Left lung (tissue), 10 donors: ENCODE measurements around the gene GLYR1. TPM values are rescaled to one million over a fixed set of nuclear protein-coding genes. Genes with fewer than 3 reads are reported as not detected.
"Not testable (repeated sequence)": the region's sequence is repeated elsewhere in the genome, so short reads cannot be mapped to it uniquely, and the experiment has no call there.

Source experiments
- ATAC-seq: fragments of 200-7000 bp; cut with Tn5 transposase; one replicate; pipeline ENCODE4 v1.9.1; 2020; ENCODE audit warnings: moderate library complexity
- DNase-seq, 4 donors: peaks; one replicate each; pipeline ENCODE4 v3.0.0-alpha.2; 2013 to 2020
- H3K27ac ChIP-seq, 2 donors: fragments of 200-600 bp; sonication (generic) in 1 of 2; one replicate each; pipeline versions ENCODE4 v1.5.0 to v1.8.0; 2020 to 2021
- H3K27me3 ChIP-seq, 2 donors: fragments of 200-600 bp; sonication (generic) in 1 of 2; one replicate each; pipeline versions ENCODE4 v1.5.0 to v1.8.0; 2020 to 2021
- H3K36me3 ChIP-seq, 2 donors: fragments of 200-600 bp; sonication (generic) in 1 of 2; one replicate each; pipeline versions ENCODE4 v1.5.0 to v1.8.0; 2020 to 2021
- H3K4me1 ChIP-seq, 2 donors: fragments of 200-600 bp; one replicate each; pipeline ENCODE4 v1.8.0; 2021
- H3K4me3 ChIP-seq, 2 donors: fragments of 200-600 bp; sonication (generic) in 1 of 2; one replicate each; pipeline versions ENCODE4 v1.5.0 to v1.8.0; 2020 to 2021; ENCODE audit warnings: mild to moderate bottlenecking in 1 of 2
- H3K9me3 ChIP-seq, 2 donors: fragments of 200-600 bp; sonication (generic) in 1 of 2; one replicate each; pipeline versions ENCODE4 v1.5.0 to v1.8.0; 2020 to 2021
- CTCF ChIP-seq, 2 donors: fragments of 200-600 bp; sonication (generic) in 1 of 2; IDR thresholded peaks; one replicate each; pipeline versions ENCODE4 v1.5.0 to v1.8.0; 2021; ENCODE audit warnings: antibody characterized with exemption in 2 of 2
- intact Hi-C, 2 donors: fragments of 100-400 bp; cut with DNase I; formaldehyde crosslinking; loops; one replicate each; pipeline versions ENCODE4 v1.11.2 to v1.14.2; 2022
- polyA plus RNA-seq, 6 donors: library from polyadenylated mRNA; unstranded; fragments of 120-200 nt; gene quantifications; one replicate each; pipeline ENCODE4 v1.2.1, GENCODE V29; 2013; ENCODE audit not compliant: insufficient read length in 6 of 6
- total RNA-seq, 2 donors: library from RNA; stranded (reverse); fragmentation: NEBNext Ultra II Directional; extraction: Animal tissue kit (Norgen Biotek cat#: 25700); gene quantifications; one replicate each; pipeline ENCODE4 v1.2.1, GENCODE V29; 2021
- donor health status: DM: no; HTN: yes; CAD: no.
- donor health status: DM: no; HTN: no; CAD: no.

GLYR1 gene
- total and polyA plus RNA-seq, 8 donors: 65.2 to 128 (median 113) TPM

- H3K4me3 ChIP-seq: no peak overlapping the region
- no peak overlapping the region for H3K27ac ChIP-seq
- TF ChIP-seq CTCF (IDR thresholded peaks at IDR 0.05): no peak
- H3K36me3 ChIP-seq: no peaks in the 10 kb centered on the region
- H3K9me3 ChIP-seq: no peaks in the 10 kb centered on the region
- intact Hi-C loops: no loop called here
- H3K4me1 ChIP-seq: no peaks in the 10 kb centered on the region
- no peak for ATAC-seq
- DNase-seq: peak in 1 of 4 donors; percentile 9
- no peaks in the 10 kb centered on the region for H3K27me3 ChIP-seq
Measured at GRCh38 chr16:4788910-4789309, 58.2 kb downstream of the GLYR1 start.

GRCh38 chr16:4788489-4788889 lies 58.6 kb downstream of the GLYR1 start:
- H3K4me1 ChIP-seq: no peaks in the 10 kb centered on the region
- no peak overlapping the region for H3K4me3 ChIP-seq
- no peak for TF ChIP-seq CTCF (IDR thresholded peaks at IDR 0.05)
- intact Hi-C loops: no loop called here
- H3K36me3 ChIP-seq: no peaks in the 10 kb centered on the region
- ATAC-seq: peak; percentile 62
- peak in 1 of 4 donors; percentile 64 for DNase-seq
- H3K27ac ChIP-seq: no peak overlapping the region
- H3K9me3 ChIP-seq: no peaks in the 10 kb centered on the region
- no peaks in the 10 kb centered on the region for H3K27me3 ChIP-seq

- no peak for TF ChIP-seq CTCF (IDR thresholded peaks at IDR 0.05)
- peak in 1 of 4 donors; percentile 43 for DNase-seq
- Histone ChIP-seq H3K27ac (no peak within 1 kb of the TSS), H3K36me3 (no peaks in the 10 kb centered on the region), H3K4me1 (no peaks in the 10 kb centered on the region), H3K27me3 (no peaks in the 10 kb centered on the region), H3K9me3 (no peaks in the 10 kb centered on the region), H3K4me3 (no peak within 1 kb of the TSS)
- no peak for ATAC-seq
- intact Hi-C loops: no loop called here
Measured at GRCh38 chr16:4787627-4788482, 59.2 kb downstream of the GLYR1 start, which contains the start of gene SEPTIN12. TSS of gene SEPTIN12 (minus strand) at chr16:4788345. CDS start at chr16:4787645, 700 bp downstream.

GRCh38 chr16:4787068-4787467 lies 60.0 kb downstream of the GLYR1 start:
- Histone ChIP-seq H3K27me3 (no peaks in the 10 kb centered on the region), H3K27ac (no peak overlapping the region), H3K4me3 (no peak overlapping the region), H3K4me1 (no peaks in the 10 kb centered on the region), H3K9me3 (no peaks in the 10 kb centered on the region), H3K36me3 (no peaks in the 10 kb centered on the region)
- no peak for TF ChIP-seq CTCF (IDR thresholded peaks at IDR 0.05)
- ATAC-seq (no peak), DNase-seq (no peak)
- intact Hi-C loops: no loop called here

GRCh38 chr16:4785758-4786433 lies 61.2 kb downstream of the GLYR1 start:
- H3K36me3 ChIP-seq: no peaks in the 10 kb centered on the region
- peak in 1 of 4 donors; percentile 57 for DNase-seq
- intact Hi-C loops: no loop called here
- H3K27me3 ChIP-seq: no peaks in the 10 kb centered on the region
- no peak for ATAC-seq
- no peaks in the 10 kb centered on the region for H3K4me1 ChIP-seq
- H3K9me3 ChIP-seq: no peaks in the 10 kb centered on the region
- no peak overlapping the region for H3K27ac ChIP-seq
- H3K4me3 ChIP-seq: no peak overlapping the region
- no peak for TF ChIP-seq CTCF (IDR thresholded peaks at IDR 0.05)

GRCh38 chr16:4784444-4784987 lies 62.6 kb downstream of the GLYR1 start:
- H3K4me3 ChIP-seq, ATAC-seq, H3K36me3 ChIP-seq, H3K27me3 ChIP-seq, H3K9me3 ChIP-seq, H3K4me1 ChIP-seq, intact Hi-C loops, H3K27ac ChIP-seq: not testable (repeated sequence)
- peak in 1 of 4 donors; percentile 37 for DNase-seq
